Hepatocyte (in vitro differentiated cells): ENCODE data around the gene PLAC8.

Experiments used
- CTCF ChIP-seq: fragments of 200-600 bp; sonication (generic); IDR thresholded peaks from 2 replicates; pipeline ENCODE4 v1.5.1; 2016; ENCODE audit warnings: antibody characterized with exemption, mild to moderate bottlenecking; ENCODE audit not compliant: poor library complexity
- EZH2 ChIP-seq: fragments of 200-600 bp; sonication (generic); IDR thresholded peaks from 2 replicates; pipeline ENCODE4 v1.6.1; 2016; ENCODE audit warnings: antibody characterized with exemption, mild to moderate bottlenecking, borderline replicate concordance
- EZH2phosphoT487 ChIP-seq: fragments of 200-600 bp; sonication (generic); IDR thresholded peaks from one replicate; pipeline ENCODE4 v1.6.1; 2018; ENCODE audit warnings: antibody characterized with exemption, mild to moderate bottlenecking, low read depth, moderate library complexity; ENCODE audit not compliant: unreplicated experiment, severe bottlenecking

- TF ChIP-seq CTCF: no peak
- TF ChIP-seq EZH2phosphoT487: no peak
- no peak for TF ChIP-seq EZH2
Measured at GRCh38 chr4:83104991-83105390, 9.5 kb downstream of the PLAC8 start.
